SK-N-SH treated with all-trans-retinoic acid at 6 μM for 48 hours (cell line): Measurements from ENCODE around the gene FBXO42.

Experiments used
- ATAC-seq: fragments of 200-7000 bp; cut with Tn5 transposase; 3 replicates; pipeline ENCODE4 v1.9.1; 2020; ENCODE audit warnings: mild to moderate bottlenecking, moderate library complexity
- ARNTL ChIP-seq: fragments of 450-650 bp; formaldehyde crosslinking; IDR thresholded peaks from 2 replicates; pipeline ENCODE4 v1.5.0; 2020; ENCODE audit warnings: low read depth, mild to moderate bottlenecking, moderate library complexity, borderline replicate concordance
- BACH2 ChIP-seq: fragments of 250-450 bp; sonication (Bioruptor Pico); IDR thresholded peaks from 2 replicates; pipeline ENCODE4 v1.9.0; 2021; ENCODE audit warnings: mild to moderate bottlenecking, borderline replicate concordance
- CREB5 ChIP-seq: fragments of 250-450 bp; sonication (Bioruptor Pico); IDR thresholded peaks from 2 replicates; pipeline ENCODE4 v1.5.1; 2020; ENCODE audit warnings: low read depth, mild to moderate bottlenecking, moderate library complexity
- CSDC2 ChIP-seq: fragments of 250-450 bp; sonication (Bioruptor Pico); IDR thresholded peaks from 2 replicates; pipeline ENCODE4 v1.5.0; 2020; ENCODE audit warnings: mild to moderate bottlenecking, moderate library complexity
- ESRRG ChIP-seq: fragments of 250-450 bp; sonication (Bioruptor Pico); IDR thresholded peaks from 2 replicates; pipeline ENCODE4 v1.6.1; 2021; ENCODE audit warnings: mild to moderate bottlenecking
- ISL1 ChIP-seq: fragments of 250-450 bp; sonication (Bioruptor Pico); IDR thresholded peaks from 2 replicates; pipeline ENCODE4 v2.1.2; 2022; ENCODE audit warnings: mild to moderate bottlenecking, moderate library complexity
- OSR1 ChIP-seq: fragments of 250-450 bp; sonication (Bioruptor Pico); IDR thresholded peaks from 2 replicates; pipeline ENCODE4 v1.8.0; 2022; ENCODE audit warnings: moderate library complexity, mild to moderate bottlenecking, inconsistent platforms
- PATZ1 ChIP-seq: fragments of 250-450 bp; sonication (Bioruptor Pico); IDR thresholded peaks from 2 replicates; pipeline ENCODE4 v1.8.0; 2020; ENCODE audit warnings: mild to moderate bottlenecking, moderate library complexity, borderline replicate concordance
- POU6F1 ChIP-seq: fragments of 250-450 bp; sonication (Bioruptor Pico); IDR thresholded peaks from 2 replicates; pipeline ENCODE4 v1.8.0; 2021; ENCODE audit warnings: low read depth, mild to moderate bottlenecking, moderate library complexity, borderline replicate concordance
- PPARA ChIP-seq: fragments of 250-450 bp; sonication (Bioruptor Pico); IDR thresholded peaks from 2 replicates; pipeline ENCODE4 v1.5.0; 2020; ENCODE audit warnings: mild to moderate bottlenecking, borderline replicate concordance
- RARB ChIP-seq: fragments of 250-450 bp; sonication (Bioruptor Pico); IDR thresholded peaks from 2 replicates; pipeline ENCODE4 v1.8.0; 2021; ENCODE audit warnings: mild to moderate bottlenecking, moderate library complexity
- TCF4 ChIP-seq: fragments of 250-450 bp; sonication (Bioruptor Pico); IDR thresholded peaks from 2 replicates; pipeline ENCODE4 v1.8.0; 2021; ENCODE audit warnings: mild to moderate bottlenecking, moderate library complexity, borderline replicate concordance
- TOX ChIP-seq: fragments of 250-450 bp; sonication (Bioruptor Pico); IDR thresholded peaks from 2 replicates; pipeline ENCODE4 v1.8.0; 2021; ENCODE audit warnings: mild to moderate bottlenecking, moderate library complexity, borderline replicate concordance
- TSHZ2 ChIP-seq: fragments of 250-450 bp; sonication (Bioruptor Pico); IDR thresholded peaks from 2 replicates; pipeline ENCODE4 v1.5.0; 2020; ENCODE audit warnings: mild to moderate bottlenecking, moderate library complexity
- ZFP3 ChIP-seq: fragments of 250-450 bp; sonication (Bioruptor Pico); IDR thresholded peaks from 2 replicates; pipeline ENCODE4 v1.5.0; 2020; ENCODE audit warnings: mild to moderate bottlenecking, moderate library complexity
- ZFP30 ChIP-seq: fragments of 450-650 bp; formaldehyde crosslinking; IDR thresholded peaks from 2 replicates; pipeline ENCODE4 v1.5.0; 2022; ENCODE audit warnings: mild to moderate bottlenecking, moderate library complexity
- ZNF565 ChIP-seq: fragments of 450-650 bp; formaldehyde crosslinking; conservative IDR thresholded peaks from 2 replicates; pipeline ENCODE4 v1.5.0; 2020; ENCODE audit warnings: low read depth, mild to moderate bottlenecking, moderate library complexity
- ZNF70 ChIP-seq: fragments of 450-650 bp; formaldehyde crosslinking; IDR thresholded peaks from 2 replicates; pipeline ENCODE4 v1.5.0; 2020; ENCODE audit warnings: mild to moderate bottlenecking, moderate library complexity
- ZNF8 ChIP-seq: fragments of 450-650 bp; formaldehyde crosslinking; IDR thresholded peaks from 2 replicates; pipeline ENCODE4 v1.5.0; 2020; ENCODE audit warnings: mild to moderate bottlenecking, moderate library complexity

FBXO42 gene

GRCh38 chr1:16232316-16232710, 120.0 kb downstream of the FBXO42 start:
- no peak for ATAC-seq
- no peak for TF ChIP-seq BACH2
- no peak for TF ChIP-seq ARNTL (CRISPR knock-in tag)
- TF ChIP-seq ZNF8 = no peak
- TF ChIP-seq ZNF70 (CRISPR knock-in tag) = no peak
- TF ChIP-seq CREB5 (CRISPR knock-in tag) = no peak
- TF ChIP-seq PPARA (CRISPR knock-in tag) = no peak
- no peak for TF ChIP-seq RARB
- TF ChIP-seq ISL1 (CRISPR knock-in tag) = no peak
- no peak for TF ChIP-seq CSDC2 (CRISPR knock-in tag)
- no peak for TF ChIP-seq ZNF565
- TF ChIP-seq ESRRG (CRISPR knock-in tag) = no peak
- no peak for TF ChIP-seq ZFP30 (CRISPR knock-in tag)
- no peak for TF ChIP-seq TCF4 (CRISPR knock-in tag)

GRCh38 chr1:16231331-16232315, 120.7 kb downstream of the FBXO42 start:
- TF ChIP-seq TOX (CRISPR knock-in tag) (no peak), TCF4 (CRISPR knock-in tag) (no peak), OSR1 (CRISPR knock-in tag) (no peak), ZNF70 (CRISPR knock-in tag) (no peak), PPARA (CRISPR knock-in tag) (no peak), ZNF8 (no peak), PATZ1 (CRISPR knock-in tag) (no peak), ISL1 (CRISPR knock-in tag) (no peak), ZFP30 (CRISPR knock-in tag) (no peak)
- no peak for ATAC-seq

- no peak for ATAC-seq
- TF ChIP-seq TCF4 (CRISPR knock-in tag) (no peak), ZFP3 (CRISPR knock-in tag) (no peak), TOX (CRISPR knock-in tag) (no peak)
Measured at GRCh38 chr1:16230744-16231143, 121.5 kb downstream of the FBXO42 start.

GRCh38 chr1:16229976-16230740, 122.1 kb downstream of the FBXO42 start:
- ATAC-seq = no peak
- TF ChIP-seq TOX (CRISPR knock-in tag) (no peak), PPARA (CRISPR knock-in tag) (no peak), ZFP30 (CRISPR knock-in tag) (no peak), BACH2 (no peak), ISL1 (CRISPR knock-in tag) (no peak), TSHZ2 (no peak), PATZ1 (CRISPR knock-in tag) (no peak), CSDC2 (CRISPR knock-in tag) (no peak), ZNF565 (no peak), POU6F1 (CRISPR knock-in tag) (no peak)
